C4-2B (cell line): ENCODE measurements around the gene CD3E.

Source experiments
- H3K27ac ChIP-seq: fragments of 450-650 bp; 2 replicates; pipeline ENCODE4 v1.5.1; 2017
- CTCF ChIP-seq: fragments of 450-650 bp; conservative IDR thresholded peaks from 2 replicates; pipeline ENCODE4 v1.5.1; 2017; ENCODE audit warnings: mild to moderate bottlenecking
- ZFX ChIP-seq: fragments of 450-650 bp; IDR thresholded peaks from 2 replicates; pipeline ENCODE4 v1.6.1; 2017

Gene CD3E

GRCh38 chr11:118277312-118277711 is 27.2 kb upstream of the CD3E start:
- no peak overlapping the region for H3K27ac ChIP-seq
- TF ChIP-seq CTCF (no peak), ZFX (no peak)

GRCh38 chr11:118281284-118281683 is 23.2 kb upstream of the CD3E start:
- TF ChIP-seq ZFX: no peak
- TF ChIP-seq CTCF: no peak
- no peak overlapping the region for H3K27ac ChIP-seq

- H3K27ac ChIP-seq: no peak overlapping the region
- no peak for TF ChIP-seq ZFX
- no peak for TF ChIP-seq CTCF
Measured at GRCh38 chr11:118282606-118283005, 21.9 kb upstream of the CD3E start.

- no peak for TF ChIP-seq CTCF
- TF ChIP-seq ZFX: no peak
- H3K27ac ChIP-seq: no peak overlapping the region
Measured at GRCh38 chr11:118283037-118283636, 21.4 kb upstream of the CD3E start.

- H3K27ac ChIP-seq: no peak overlapping the region
- TF ChIP-seq CTCF (no peak), ZFX (no peak)
Measured at GRCh38 chr11:118283756-118284350, 20.7 kb upstream of the CD3E start.

- no peak overlapping the region for H3K27ac ChIP-seq
- TF ChIP-seq CTCF: no peak
- no peak for TF ChIP-seq ZFX
Measured at GRCh38 chr11:118286545-118286944, 18.0 kb upstream of the CD3E start.

- TF ChIP-seq ZFX (no peak), CTCF (no peak)
- no peak overlapping the region for H3K27ac ChIP-seq
Measured at GRCh38 chr11:118287006-118287405, 17.5 kb upstream of the CD3E start.
